ENCODE measurements around the gene NPR1. TPM values are rescaled to one million over a fixed set of nuclear protein-coding genes. Genes with fewer than 3 reads are reported as not detected.
"Not testable (repeated sequence)": the region's sequence is repeated elsewhere in the genome, so short reads cannot be mapped to it uniquely, and the experiment has no call there.

The NPR1 gene
- polyA plus RNA-seq, 1 donor, result 12.7 TPM

DNA sequence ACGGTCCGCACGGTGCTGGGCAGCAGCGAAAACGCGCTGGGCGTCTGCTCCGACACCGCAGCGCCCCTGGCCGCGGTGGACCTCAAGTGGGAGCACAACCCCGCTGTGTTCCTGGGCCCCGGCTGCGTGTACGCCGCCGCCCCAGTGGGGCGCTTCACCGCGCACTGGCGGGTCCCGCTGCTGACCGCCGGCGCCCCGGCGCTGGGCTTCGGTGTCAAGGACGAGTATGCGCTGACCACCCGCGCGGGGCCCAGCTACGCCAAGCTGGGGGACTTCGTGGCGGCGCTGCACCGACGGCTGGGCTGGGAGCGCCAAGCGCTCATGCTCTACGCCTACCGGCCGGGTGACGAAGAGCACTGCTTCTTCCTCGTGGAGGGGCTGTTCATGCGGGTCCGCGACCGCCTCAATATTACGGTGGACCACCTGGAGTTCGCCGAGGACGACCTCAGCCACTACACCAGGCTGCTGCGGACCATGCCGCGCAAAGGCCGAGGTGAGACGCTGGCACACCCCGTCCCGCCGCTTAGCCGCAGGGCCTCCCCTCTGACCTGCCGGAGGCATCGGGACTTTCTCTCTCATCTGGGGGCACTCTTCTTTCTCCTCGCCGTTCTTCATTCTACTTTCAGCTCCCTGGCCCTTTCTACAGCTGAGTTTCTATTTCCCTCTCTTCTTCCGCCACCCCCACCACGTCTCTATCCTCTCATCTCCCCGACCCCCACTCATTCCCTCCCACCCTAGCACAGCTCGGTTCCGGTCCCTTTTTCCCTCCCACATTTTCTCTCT, 1.0 kb downstream of the NPR1 start:
- no peak for DNase-seq (ENCODE audit: low read depth)

DNA sequence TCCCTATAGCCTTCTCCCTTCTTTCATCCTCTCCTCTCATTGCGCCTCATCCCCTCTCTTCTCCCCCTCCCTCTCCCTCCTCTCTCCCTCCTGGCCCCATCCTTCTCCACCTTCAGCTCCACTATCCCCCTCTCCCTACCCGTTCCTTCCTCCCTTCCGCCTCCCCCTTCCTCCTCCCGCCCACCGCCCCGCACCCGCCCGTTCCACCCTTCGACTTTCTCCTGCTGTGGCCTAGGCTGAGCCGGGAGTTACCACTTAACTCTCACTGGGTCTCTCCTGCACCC, 1.6 kb downstream of the NPR1 start:
- DNase-seq (ENCODE audit: low read depth), result no peak

GRCh38 chr1:153682730-153683129, 4.2 kb downstream of the NPR1 start:
- no peak for DNase-seq (ENCODE audit: low read depth)

DNA sequence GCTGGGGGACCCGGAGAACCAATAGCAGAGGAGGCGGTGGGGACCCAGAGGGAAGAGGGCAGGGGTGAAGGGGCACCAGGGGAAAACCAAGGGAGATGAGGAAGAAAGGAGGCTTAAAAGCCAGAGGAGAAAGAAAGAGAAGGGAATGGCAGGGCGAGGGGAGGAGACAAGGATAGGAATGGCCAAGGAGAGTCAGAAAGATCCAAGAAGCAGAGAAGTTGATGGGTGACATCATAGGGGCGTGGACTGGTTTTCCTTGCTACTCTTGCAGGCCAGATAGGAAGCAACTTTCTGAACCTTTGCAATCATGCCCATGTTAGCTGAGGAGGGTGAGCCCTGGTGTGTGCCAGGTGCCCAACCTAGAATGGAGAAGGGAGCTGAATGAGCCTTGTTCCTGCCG, 5.4 kb downstream of the NPR1 start:
- no peak for DNase-seq (ENCODE audit: low read depth)

GRCh38 chr1:153684892-153685291, 6.4 kb downstream of the NPR1 start:
- DNase-seq (ENCODE audit: low read depth), result no peak

- no peak for DNase-seq (ENCODE audit: low read depth)
Measured at GRCh38 chr1:153685544-153686340, 7.3 kb downstream of the NPR1 start.

DNA sequence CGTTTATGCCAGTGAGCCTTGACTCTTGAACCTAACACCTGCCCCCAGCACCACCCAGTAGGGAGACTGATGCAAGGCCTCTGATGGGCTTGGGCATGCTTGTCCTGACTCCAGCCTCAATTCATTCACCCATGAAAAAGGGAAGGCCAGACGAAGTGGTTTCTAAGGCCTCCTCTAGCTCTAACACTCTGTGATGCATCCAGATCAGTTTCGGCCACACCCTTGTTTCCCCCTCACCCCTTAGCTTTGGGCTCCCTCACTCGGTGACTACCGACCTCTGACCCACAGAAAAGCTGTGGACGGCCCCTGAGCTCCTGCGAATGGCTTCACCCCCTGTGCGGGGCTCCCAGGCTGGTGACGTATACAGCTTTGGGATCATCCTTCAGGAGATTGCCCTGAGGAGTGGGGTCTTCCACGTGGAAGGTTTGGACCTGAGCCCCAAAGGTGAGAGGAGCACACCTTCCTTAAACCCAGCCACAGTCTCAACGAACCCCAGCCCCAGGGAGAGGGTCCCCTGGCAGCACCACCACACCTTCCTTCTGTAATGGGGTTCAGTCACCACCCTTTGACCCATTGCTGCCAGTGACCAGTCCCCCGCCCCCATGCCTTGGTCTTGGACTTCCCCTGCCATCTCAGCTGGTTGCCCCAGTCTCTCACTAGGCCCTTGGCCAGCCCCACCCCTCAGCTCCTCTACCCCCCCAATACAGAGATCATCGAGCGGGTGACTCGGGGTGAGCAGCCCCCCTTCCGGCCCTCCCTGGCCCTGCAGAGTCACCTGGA, 9.0 kb downstream of the NPR1 start:
- DNase-seq (ENCODE audit: low read depth), result no peak

DNA sequence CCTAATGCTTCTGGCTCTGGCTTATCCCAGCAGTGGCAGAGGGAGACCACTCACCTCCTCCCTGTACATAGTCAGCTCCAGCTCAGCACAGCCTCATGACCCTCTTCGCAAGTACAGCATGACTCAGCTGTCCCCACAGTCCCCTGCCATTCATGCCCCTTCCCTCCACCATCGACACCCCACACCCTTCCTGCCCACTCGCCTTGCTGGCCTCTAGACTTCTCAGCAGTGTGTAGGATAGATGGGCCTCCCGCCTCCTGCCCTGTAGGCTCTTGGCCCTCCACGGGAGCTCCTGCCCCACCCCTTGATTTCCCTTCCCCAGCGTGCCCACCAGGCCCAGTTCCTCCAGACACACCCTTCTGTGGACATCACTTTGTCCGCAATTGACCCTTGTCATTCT, 9.8 kb downstream of the NPR1 start:
- no peak for DNase-seq (ENCODE audit: low read depth)

GRCh38 chr1:153688736-153689328, 10.3 kb downstream of the NPR1 start:
- no peak for DNase-seq (ENCODE audit: low read depth)

DNA sequence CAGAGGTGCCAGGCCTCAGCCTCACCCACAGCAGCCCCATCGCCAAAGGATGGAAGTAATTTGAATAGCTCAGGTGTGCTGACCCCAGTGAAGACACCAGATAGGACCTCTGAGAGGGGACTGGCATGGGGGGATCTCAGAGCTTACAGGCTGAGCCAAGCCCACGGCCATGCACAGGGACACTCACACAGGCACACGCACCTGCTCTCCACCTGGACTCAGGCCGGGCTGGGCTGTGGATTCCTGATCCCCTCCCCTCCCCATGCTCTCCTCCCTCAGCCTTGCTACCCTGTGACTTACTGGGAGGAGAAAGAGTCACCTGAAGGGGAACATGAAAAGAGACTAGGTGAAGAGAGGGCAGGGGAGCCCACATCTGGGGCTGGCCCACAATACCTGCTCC, 15.0 kb downstream of the NPR1 start:
- DNase-seq (ENCODE audit: low read depth), result no peak

DNA sequence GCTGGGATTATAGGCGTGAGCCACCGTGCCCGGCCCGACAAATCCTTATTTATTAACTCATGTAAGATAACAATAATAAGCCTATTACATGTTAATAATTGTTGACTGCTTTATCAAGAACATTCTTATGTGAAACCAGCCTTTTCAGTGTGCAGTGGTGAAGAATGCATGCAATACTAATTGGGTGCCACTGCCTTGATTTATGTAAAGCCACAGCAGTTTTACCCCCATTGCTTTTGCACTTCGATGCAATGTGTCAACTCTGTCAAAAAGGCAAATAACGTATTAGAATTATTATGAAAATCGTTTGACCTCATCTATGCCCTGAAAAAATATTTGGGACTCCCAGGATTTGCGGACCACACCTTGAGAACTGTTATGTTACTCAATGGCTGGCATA, 18.3 kb downstream of the NPR1 start:
- no peak for DNase-seq (ENCODE audit: low read depth)

DNA sequence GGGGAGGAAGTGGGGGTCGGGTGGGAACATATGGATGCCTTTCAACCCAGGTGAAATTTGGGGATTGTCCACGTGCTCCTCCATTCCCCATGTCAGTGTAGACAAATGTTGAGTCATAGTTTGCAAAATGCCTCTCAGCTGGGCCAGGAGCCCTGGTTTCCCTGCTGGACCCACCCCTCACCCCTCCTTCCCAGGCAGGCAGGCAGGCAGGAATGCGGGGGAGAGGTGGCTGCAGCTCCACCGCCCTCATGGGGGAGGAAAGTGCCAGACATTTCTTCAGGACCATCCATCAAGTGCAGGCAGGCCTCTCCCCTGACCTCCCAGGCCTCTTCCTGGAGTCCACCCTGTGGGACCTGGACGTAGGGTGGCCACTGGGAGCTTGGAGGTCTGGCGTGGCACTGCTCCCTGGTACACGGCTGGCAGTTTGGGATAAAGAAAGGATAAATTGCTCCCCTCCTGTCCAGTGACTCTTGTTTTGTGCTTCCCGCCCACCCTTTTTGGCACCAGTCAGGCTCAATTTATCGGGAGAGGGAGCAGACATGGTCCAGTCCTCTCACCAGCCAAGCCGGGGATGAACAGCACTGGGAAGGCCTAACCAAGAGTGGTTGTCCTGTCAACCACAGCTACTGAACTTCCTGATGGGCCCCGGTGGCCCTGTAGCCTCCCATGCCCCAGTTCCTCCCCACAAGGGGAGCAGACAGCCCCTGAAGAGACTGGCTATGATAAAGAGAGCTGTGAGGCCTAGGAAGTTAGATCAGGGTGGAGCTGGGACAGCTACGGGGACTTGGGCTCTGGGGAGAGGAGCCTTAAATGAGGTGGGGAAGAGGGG, 18.9 kb downstream of the NPR1 start:
- no peak for DNase-seq (ENCODE audit: low read depth)

DNA sequence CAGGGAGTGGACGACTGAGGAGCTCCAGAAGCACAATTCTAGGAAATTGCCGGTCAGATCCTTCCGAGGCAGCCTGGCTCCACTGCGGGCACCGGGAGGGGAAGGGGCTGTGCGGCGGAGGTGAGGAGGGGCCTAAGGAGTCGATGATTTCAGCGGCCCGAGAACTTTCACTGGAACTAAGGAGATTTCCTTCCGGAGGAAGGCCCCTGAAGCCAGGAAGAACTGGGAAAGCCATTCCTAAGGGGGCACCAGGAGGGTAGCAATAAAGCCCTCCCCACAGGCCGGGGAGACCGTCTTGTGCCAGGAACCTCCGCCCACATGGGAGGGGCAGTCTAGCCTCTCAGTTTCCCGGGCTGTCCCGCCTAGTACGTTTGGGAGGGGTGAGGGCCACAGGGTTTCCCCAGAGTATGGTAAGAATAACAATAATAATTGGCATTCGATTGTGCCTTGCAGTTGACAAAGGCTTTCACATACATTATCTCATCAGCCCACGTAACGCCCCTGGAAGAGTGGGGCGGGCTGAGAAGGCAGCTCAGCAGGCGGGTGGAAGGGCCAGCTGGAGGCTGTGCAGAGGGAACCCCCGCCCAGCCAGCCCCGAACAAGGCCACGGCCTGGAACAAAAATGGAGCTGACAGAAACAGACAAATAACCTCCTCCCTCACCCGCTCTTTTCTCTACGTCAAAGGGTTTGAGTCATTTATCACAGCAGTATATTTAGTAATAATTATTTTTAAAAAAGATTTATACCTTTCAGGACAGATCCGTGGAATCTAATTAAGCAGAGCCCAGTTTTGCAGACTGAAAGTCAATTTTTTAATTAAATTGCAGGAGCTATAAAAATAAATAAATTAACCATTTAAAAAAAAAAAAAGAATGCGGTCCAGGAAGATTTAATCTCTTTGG, 19.8 kb downstream of the NPR1 start:
- DNase-seq (ENCODE audit: low read depth), result no peak

GRCh38 chr1:153698923-153699714, 20.6 kb downstream of the NPR1 start:
- DNase-seq (ENCODE audit: low read depth), result no peak

DNA sequence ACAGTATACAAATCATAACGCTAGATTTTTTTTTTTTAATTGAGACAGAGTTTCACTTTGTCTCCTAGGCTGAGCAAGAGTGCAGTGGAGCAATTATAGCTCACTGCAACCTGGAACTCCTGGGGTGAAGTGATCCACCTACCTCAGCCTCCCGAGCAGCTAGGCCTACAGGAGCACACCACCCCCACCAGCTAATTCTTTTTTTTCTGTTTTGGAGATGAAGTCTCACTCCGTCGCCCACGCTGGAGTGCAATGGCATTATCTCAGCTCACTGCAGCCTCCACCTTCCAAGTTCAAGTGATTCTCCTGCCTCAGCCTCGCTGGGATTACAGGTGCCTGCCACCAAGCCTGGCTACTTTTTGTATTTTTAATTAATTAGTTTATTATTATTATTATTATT, 21.3 kb downstream of the NPR1 start:
- no peak for DNase-seq (ENCODE audit: low read depth)

GRCh38 chr1:153705484-153705883, 27.0 kb downstream of the NPR1 start:
- DNase-seq (ENCODE audit: low read depth), result no peak

DNA sequence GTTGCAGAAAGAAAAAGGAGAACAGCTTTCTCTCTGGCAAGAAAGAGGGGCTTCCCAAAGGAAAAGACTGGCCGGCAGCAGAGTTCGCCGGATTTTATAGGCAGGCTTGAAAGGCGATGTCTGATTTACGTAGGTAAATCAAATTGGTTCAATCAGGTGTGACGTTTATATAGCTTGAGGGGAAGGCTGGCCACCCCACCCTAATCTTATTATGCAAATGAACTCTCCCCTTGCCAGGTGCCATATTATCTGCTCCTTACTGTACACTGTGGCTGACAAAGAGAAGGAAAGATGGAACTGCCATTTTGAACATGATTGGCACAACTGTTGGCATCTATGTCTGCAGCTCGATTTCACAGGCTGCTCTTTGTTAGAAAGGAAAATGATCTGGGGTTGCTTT, 32.5 kb downstream of the NPR1 start:
- no peak for DNase-seq (ENCODE audit: low read depth)

- not testable (repeated sequence) for DNase-seq (ENCODE audit: low read depth)
Measured at GRCh38 chr1:153716211-153716610, 37.7 kb downstream of the NPR1 start.

DNA sequence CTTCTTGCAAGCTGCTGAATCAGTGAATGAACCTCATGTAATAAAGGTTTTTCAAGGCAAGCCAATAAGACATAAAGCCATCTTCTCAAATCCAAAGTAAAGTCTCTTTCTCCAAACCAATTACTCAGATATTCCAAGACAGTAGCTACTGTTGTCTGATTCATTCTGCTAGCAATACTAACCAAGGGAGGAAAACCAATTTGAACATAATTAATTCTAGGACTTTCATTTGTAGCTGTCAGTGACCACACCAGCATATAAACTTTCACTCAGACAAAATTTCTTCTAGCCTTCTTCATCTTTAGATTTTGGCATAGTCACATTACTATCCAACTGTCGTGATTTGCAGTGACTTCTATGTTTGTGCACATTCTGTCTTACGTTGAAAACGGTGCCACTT, 38.8 kb downstream of the NPR1 start:
- no peak for DNase-seq (ENCODE audit: low read depth)

DNA sequence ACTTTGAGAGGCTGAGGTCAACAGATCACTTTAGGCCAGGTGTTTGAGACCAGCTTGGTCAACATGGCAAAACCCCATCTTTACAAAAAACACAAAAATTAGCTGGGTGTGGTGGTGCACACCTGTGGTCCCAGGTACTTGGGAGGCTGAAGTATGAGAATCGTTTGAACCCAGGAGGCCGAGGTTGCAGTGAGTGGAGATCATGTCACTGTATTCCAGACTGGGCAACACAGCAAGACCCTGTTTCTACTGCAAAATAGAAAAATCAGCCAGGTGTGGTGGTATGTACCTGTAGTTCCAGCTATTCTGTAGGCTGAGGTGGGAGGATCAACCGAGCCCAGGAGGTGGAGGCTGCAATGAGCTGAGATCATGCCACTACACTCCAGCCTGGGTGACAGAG, 45.2 kb downstream of the NPR1 start:
- no peak for DNase-seq (ENCODE audit: low read depth)
